PC-9 (cell line): ENCODE data around the gene BCR. TPM values are rescaled to one million over a fixed set of nuclear protein-coding genes. Genes with fewer than 3 reads are reported as not detected.

Experiments
- BruUV-seq: library from RNA; stranded (reverse); fragments of 400-500 nt; replicated peaks from 2 replicates; lab custom pipeline; 2021; lab: Mats Ljungman, UMichigan
- CTCF ChIA-PET: fragments of 300-600 bp; sonication (Branson Sonifier 250); formaldehyde crosslinking; loops from one replicate; lab custom pipeline; 2022; ENCODE audit warnings: antibody characterized with exemption; lab: Charles Lee
- POLR2A ChIA-PET: fragments of 300-600 bp; sonication (Branson Sonifier 250); formaldehyde crosslinking; loops from one replicate; lab custom pipeline; 2022; ENCODE audit warnings: antibody characterized with exemption; ENCODE audit not compliant: unreplicated experiment; lab: Charles Lee
- DNase-seq, 2 experiments: peaks; one replicate each; pipeline versions ENCODE4 v3.0.0 to v3.0.0-alpha.2; 2015 to 2022; ENCODE audit warnings: mixed read lengths in 1 of 2
- H2AFZ ChIP-seq: fragments of 200-600 bp; sonication (generic); 2 replicates; pipeline ENCODE4 v1.8.1; 2017; ENCODE audit warnings: antibody characterized with exemption
- H3F3A ChIP-seq: fragments of 200-600 bp; sonication (generic); 2 replicates; pipeline ENCODE4 v1.8.1; 2017; ENCODE audit warnings: antibody characterized with exemption, mild to moderate bottlenecking, low read depth; ENCODE audit not compliant: insufficient read depth
- H3K27ac ChIP-seq: fragments of 200-600 bp; sonication (generic); 2 replicates; pipeline ENCODE4 v1.6.1; 2016; ENCODE audit warnings: mixed run types
- H3K27me3 ChIP-seq: fragments of 200-600 bp; sonication (generic); 2 replicates; pipeline ENCODE4 v1.6.1; 2016; ENCODE audit warnings: low read depth, mixed run types; ENCODE audit not compliant: insufficient read depth
- H3K36me3 ChIP-seq: fragments of 200-600 bp; sonication (generic); 2 replicates; pipeline ENCODE4 v1.6.1; 2016; ENCODE audit warnings: low read depth, mixed run types
- H3K4me1 ChIP-seq: fragments of 200-600 bp; sonication (generic); replicated peaks from 2 replicates; pipeline ENCODE4 v1.6.1; 2016; ENCODE audit warnings: mixed run types; ENCODE audit not compliant: insufficient read depth
- H3K4me2 ChIP-seq: fragments of 200-600 bp; sonication (generic); 2 replicates; pipeline ENCODE4 v1.6.1; 2017; ENCODE audit warnings: mixed run types
- H3K4me3 ChIP-seq: fragments of 200-600 bp; sonication (generic); 2 replicates; pipeline ENCODE4 v1.6.1; 2016; ENCODE audit warnings: mixed run types
- H3K79me2 ChIP-seq: fragments of 200-600 bp; sonication (generic); 2 replicates; pipeline ENCODE4 v1.6.1; 2017; ENCODE audit warnings: low read depth, mixed run types
- H3K9me2 ChIP-seq: fragments of 200-600 bp; sonication (generic); 2 replicates; pipeline ENCODE4 v1.8.1; 2017; ENCODE audit warnings: mild to moderate bottlenecking; ENCODE audit not compliant: insufficient read depth
- H3K9me3 ChIP-seq: fragments of 200-600 bp; sonication (generic); 2 replicates; pipeline ENCODE4 v1.8.1; 2016; ENCODE audit warnings: low read depth; ENCODE audit not compliant: insufficient read depth
- H4K20me1 ChIP-seq: fragments of 200-600 bp; sonication (generic); 2 replicates; pipeline ENCODE4 v1.8.1; 2017; ENCODE audit not compliant: insufficient read depth
- EZH2 ChIP-seq: fragments of 200-600 bp; sonication (generic); IDR thresholded peaks from 2 replicates; pipeline ENCODE4 v1.8.0; 2017; ENCODE audit warnings: antibody characterized with exemption, low read depth
- intact Hi-C: fragments of 100-400 bp; cut with micrococcal nuclease; formaldehyde crosslinking; loops from one replicate; pipeline ENCODE4 v1.10.0; 2022; ENCODE audit not compliant: unreplicated experiment
- total RNA-seq: library from RNA; stranded (reverse); gene quantifications from 2 replicates; pipeline ENCODE4 v1.2.3, GENCODE V29; 2021
- TF ChIP-seq, protein P1 (sequence below): fragments of 200-600 bp; sonication (generic); conservative IDR thresholded peaks from 2 replicates; pipeline ENCODE4 v1.6.1; 2017; ENCODE audit warnings: mixed run types, antibody characterized with exemption, mild to moderate bottlenecking, moderate library complexity

BCR gene
- total RNA-seq, 1 experiment from 2014 or later, result 47.8 TPM

DNA sequence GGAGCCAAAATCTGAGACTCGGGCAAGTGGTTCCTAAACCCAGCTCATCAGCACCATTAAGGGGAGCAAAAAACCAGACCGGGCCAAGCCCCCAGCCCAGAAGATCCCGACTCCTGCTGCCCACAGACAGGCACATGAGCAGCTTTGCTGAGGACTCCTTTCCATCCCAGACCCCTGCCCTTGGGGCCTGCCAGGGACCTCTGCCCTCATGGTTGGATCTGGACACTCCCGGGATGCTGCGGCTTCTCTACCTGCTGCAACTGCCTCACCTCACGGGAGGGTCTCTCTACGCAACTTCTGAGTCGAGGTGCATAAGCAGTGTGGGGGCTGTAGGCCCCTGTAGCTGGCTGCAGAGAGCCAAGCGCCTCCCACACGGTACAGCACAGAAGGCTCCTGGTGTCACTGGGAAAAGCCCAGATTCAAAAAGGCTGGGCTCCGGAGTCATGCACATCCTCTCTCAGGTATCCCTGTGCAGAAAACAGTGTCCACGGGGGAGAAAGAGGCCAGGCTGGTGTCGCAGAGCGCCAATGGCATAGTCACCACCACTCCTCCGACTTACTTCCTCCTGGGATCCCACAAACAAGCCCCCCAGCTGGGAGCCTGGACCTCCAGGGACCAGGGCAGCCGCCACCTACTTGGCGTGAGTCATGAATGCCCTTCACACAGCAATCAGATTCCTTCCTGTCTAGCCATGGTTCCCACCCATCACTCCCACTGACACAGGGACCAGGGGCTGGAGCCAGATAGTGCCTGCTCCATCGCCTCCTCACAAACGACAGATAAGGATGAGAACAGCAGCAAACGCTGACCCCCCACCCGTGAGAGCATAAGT, 122.1 kb downstream of the BCR start:
- no peaks in the 10 kb centered on the region for H3K79me2 ChIP-seq
- no peak overlapping the region for H3K4me3 ChIP-seq
- no peak overlapping the region for H3K27ac ChIP-seq
- ChIA-PET CTCF (no interaction called here), POLR2A (no interaction called here)
- no peak for DNase-seq
- no peaks in the 10 kb centered on the region for H3K27me3 ChIP-seq
- no peaks in the 10 kb centered on the region for H4K20me1 ChIP-seq
- no peak for TF ChIP-seq EZH2
- TF ChIP-seq, protein P1, sequence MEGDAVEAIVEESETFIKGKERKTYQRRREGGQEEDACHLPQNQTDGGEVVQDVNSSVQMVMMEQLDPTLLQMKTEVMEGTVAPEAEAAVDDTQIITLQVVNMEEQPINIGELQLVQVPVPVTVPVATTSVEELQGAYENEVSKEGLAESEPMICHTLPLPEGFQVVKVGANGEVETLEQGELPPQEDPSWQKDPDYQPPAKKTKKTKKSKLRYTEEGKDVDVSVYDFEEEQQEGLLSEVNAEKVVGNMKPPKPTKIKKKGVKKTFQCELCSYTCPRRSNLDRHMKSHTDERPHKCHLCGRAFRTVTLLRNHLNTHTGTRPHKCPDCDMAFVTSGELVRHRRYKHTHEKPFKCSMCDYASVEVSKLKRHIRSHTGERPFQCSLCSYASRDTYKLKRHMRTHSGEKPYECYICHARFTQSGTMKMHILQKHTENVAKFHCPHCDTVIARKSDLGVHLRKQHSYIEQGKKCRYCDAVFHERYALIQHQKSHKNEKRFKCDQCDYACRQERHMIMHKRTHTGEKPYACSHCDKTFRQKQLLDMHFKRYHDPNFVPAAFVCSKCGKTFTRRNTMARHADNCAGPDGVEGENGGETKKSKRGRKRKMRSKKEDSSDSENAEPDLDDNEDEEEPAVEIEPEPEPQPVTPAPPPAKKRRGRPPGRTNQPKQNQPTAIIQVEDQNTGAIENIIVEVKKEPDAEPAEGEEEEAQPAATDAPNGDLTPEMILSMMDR, result no peak
- no TSS peak for BruUV-seq
- intact Hi-C loops, result no loop called here
- no peaks in the 10 kb centered on the region for H3K9me3 ChIP-seq
- H3F3A ChIP-seq, result no peaks in the 10 kb centered on the region
- H3K4me2 ChIP-seq, result no peak overlapping the region
- no peak overlapping the region for H2AFZ ChIP-seq
- H3K4me1 ChIP-seq, result no peaks in the 10 kb centered on the region
- H3K36me3 ChIP-seq, result no peaks in the 10 kb centered on the region
- no peaks in the 10 kb centered on the region for H3K9me2 ChIP-seq

GRCh38 chr22:23305321-23305910, 125.1 kb downstream of the BCR start:
- H3K36me3 ChIP-seq, result no peaks in the 10 kb centered on the region
- TF ChIP-seq, protein P1, result no peak
- TF ChIP-seq EZH2, result no peak
- intact Hi-C loops, result no loop called here
- DNase-seq, result no peak
- H2AFZ ChIP-seq, result no peak overlapping the region
- H3F3A ChIP-seq, result no peaks in the 10 kb centered on the region
- H4K20me1 ChIP-seq, result no peaks in the 10 kb centered on the region
- ChIA-PET CTCF (no interaction called here), POLR2A (no interaction called here)
- no peaks in the 10 kb centered on the region for H3K9me3 ChIP-seq
- H3K27me3 ChIP-seq, result no peaks in the 10 kb centered on the region
- no peaks in the 10 kb centered on the region for H3K79me2 ChIP-seq
- BruUV-seq, result no TSS peak
- H3K4me3 ChIP-seq, result no peak overlapping the region
- no peaks in the 10 kb centered on the region for H3K9me2 ChIP-seq
- no peaks in the 10 kb centered on the region for H3K4me1 ChIP-seq
- H3K27ac ChIP-seq, result no peak overlapping the region
- no peak overlapping the region for H3K4me2 ChIP-seq

GRCh38 chr22:23305922-23306374, 125.6 kb downstream of the BCR start:
- Histone ChIP-seq H3K36me3 (no peaks in the 10 kb centered on the region), H2AFZ (no peak overlapping the region), H3K79me2 (no peaks in the 10 kb centered on the region), H3K27me3 (no peaks in the 10 kb centered on the region), H3F3A (no peaks in the 10 kb centered on the region), H3K4me3 (no peak overlapping the region), H3K9me3 (no peaks in the 10 kb centered on the region), H3K4me1 (no peaks in the 10 kb centered on the region), H3K27ac (no peak overlapping the region), H3K9me2 (no peaks in the 10 kb centered on the region), H4K20me1 (no peaks in the 10 kb centered on the region), H3K4me2 (no peak overlapping the region)
- DNase-seq, result no peak
- intact Hi-C loops, result no loop called here
- BruUV-seq, result no TSS peak
- ChIA-PET POLR2A (no interaction called here), CTCF (no interaction called here)
- TF ChIP-seq, protein P1, result no peak
- TF ChIP-seq EZH2, result no peak
